ENCODE results near the gene IFNLR1.

The IFNLR1 gene

GRCh38 chr1:24175033-24175755, 11.9 kb downstream of the IFNLR1 start:
- DNase-seq, result no peak

- DNase-seq, result no peak
Observed at GRCh38 chr1:24173638-24174575, 13.2 kb downstream of the IFNLR1 start.

- no peak for DNase-seq
Observed at GRCh38 chr1:24172598-24172997, 14.5 kb downstream of the IFNLR1 start.

- no peak for DNase-seq
Observed at GRCh38 chr1:24169286-24169685, 17.8 kb downstream of the IFNLR1 start.

GRCh38 chr1:24168245-24168644, 18.8 kb downstream of the IFNLR1 start:
- no peak for DNase-seq

GRCh38 chr1:24167008-24167407, 20.1 kb downstream of the IFNLR1 start:
- DNase-seq, result no peak

- DNase-seq, result no peak
Observed at GRCh38 chr1:24165500-24165899, 21.6 kb downstream of the IFNLR1 start.

- no peak for DNase-seq
Observed at GRCh38 chr1:24164004-24164403, 23.1 kb downstream of the IFNLR1 start.

- no peak for DNase-seq
Observed at GRCh38 chr1:24162201-24162600, 24.9 kb downstream of the IFNLR1 start.

- DNase-seq, result no peak
Observed at GRCh38 chr1:24161270-24161669, 25.8 kb downstream of the IFNLR1 start.

GRCh38 chr1:24159366-24159765, 27.7 kb downstream of the IFNLR1 start:
- DNase-seq, result no peak

GRCh38 chr1:24157918-24158481, 29.1 kb downstream of the IFNLR1 start:
- DNase-seq, result no peak

GRCh38 chr1:24156542-24157260, 30.4 kb downstream of the IFNLR1 start:
- no peak for DNase-seq

GRCh38 chr1:24155011-24155782, 31.9 kb downstream of the IFNLR1 start:
- no peak for DNase-seq

GRCh38 chr1:24154215-24154614, 32.9 kb downstream of the IFNLR1 start:
- DNase-seq, result no peak

GRCh38 chr1:24152631-24153494, 34.2 kb downstream of the IFNLR1 start:
- DNase-seq, result no peak

GRCh38 chr1:24151175-24151533, 35.9 kb downstream of the IFNLR1 start:
- no peak for DNase-seq

GRCh38 chr1:24150234-24151174, 36.6 kb downstream of the IFNLR1 start:
- peak; percentile 83 for DNase-seq

- DNase-seq, result no peak
Observed at GRCh38 chr1:24149866-24150233, 37.2 kb downstream of the IFNLR1 start.

- no peak for DNase-seq
Observed at GRCh38 chr1:24147816-24148215, 39.3 kb downstream of the IFNLR1 start.

All from CD4-positive, alpha-beta T cell treated with Interleukin-21 for 1 hour (primary cell).